H1 (cell line): ENCODE results near the gene ZNF536. TPM values are rescaled to one million over a fixed set of nuclear protein-coding genes. Genes with fewer than 3 reads are reported as not detected.

Source experiments
- CTCF ChIA-PET: fragments of 300-600 bp; sonication (Branson Sonifier 250); formaldehyde crosslinking; loops from one replicate; lab custom pipeline; 2021; ENCODE audit not compliant: partially characterized antibody; lab: Charles Lee
- POLR2A ChIA-PET: fragments of 300-600 bp; sonication (Branson Sonifier 250); formaldehyde crosslinking; loops from one replicate; lab custom pipeline; 2021; ENCODE audit warnings: inconsistent platforms; ENCODE audit not compliant: partially characterized antibody; lab: Charles Lee
- DNase-seq, 2 experiments: peaks; one replicate each; pipeline versions ENCODE4 v3.0.0 to v3.0.0-alpha.2; 2010 to 2022; ENCODE audit warnings: low spot score in 2 of 2, low read depth in 1 of 2, mixed read lengths in 1 of 2
- FAIRE-seq: peaks from 2 replicates; lab custom pipeline; 2011; peaks lifted over from hg19 to GRCh38; lab: Jason Lieb, UNC
- H2AFZ ChIP-seq: 2 replicates; pipeline ENCODE4 v1.8.1; 2012; ENCODE audit warnings: low read length, inconsistent platforms
- H2AK5ac ChIP-seq: 2 replicates; pipeline ENCODE4 v1.6.1; 2013; ENCODE audit warnings: low read depth, low read length
- H2BK120ac ChIP-seq: replicated peaks from 2 replicates; pipeline ENCODE3; 2013; ENCODE audit warnings: low read depth, low read length, inconsistent platforms
- H2BK12ac ChIP-seq: 2 replicates; pipeline ENCODE4 v1.6.1; 2013; ENCODE audit warnings: low read depth, low read length
- H2BK15ac ChIP-seq: 2 replicates; pipeline ENCODE4 v1.6.1; 2013; ENCODE audit warnings: low read length
- H2BK20ac ChIP-seq: 2 replicates; pipeline ENCODE4 v1.6.1; 2013; ENCODE audit warnings: low read length
- H2BK5ac ChIP-seq: 2 replicates; pipeline ENCODE4 v1.6.1; 2013; ENCODE audit warnings: low read depth, low read length
- H3K14ac ChIP-seq: 2 replicates; pipeline ENCODE4 v1.6.1; 2013; ENCODE audit warnings: inconsistent platforms; ENCODE audit not compliant: insufficient read length
- H3K18ac ChIP-seq: 2 replicates; pipeline ENCODE4 v1.6.1; 2013; ENCODE audit warnings: low read length; ENCODE audit errors: extremely low read depth
- H3K23ac ChIP-seq: 2 replicates; pipeline ENCODE4 v1.6.1; 2013; ENCODE audit warnings: inconsistent platforms; ENCODE audit not compliant: insufficient read length
- H3K23me2 ChIP-seq: 2 replicates; pipeline ENCODE4 v1.6.1; 2013; ENCODE audit warnings: low read depth, low read length
- H3K27ac ChIP-seq: 2 replicates; pipeline ENCODE4 v1.6.1; 2011; ENCODE audit warnings: low read depth, low read length, inconsistent platforms
- H3K27me3 ChIP-seq, 4 experiments: replicated peaks in 1 of 4; 1 replicate in 1 of 4; 2 replicates in 3 of 4; pipeline versions ENCODE4 v1.6.1 to v1.8.1; 2011 to 2013; ENCODE audit warnings: low read length in 3 of 4, mild to moderate bottlenecking in 3 of 4, inconsistent platforms in 2 of 4, mixed read lengths in 2 of 4, moderate library complexity in 1 of 4; ENCODE audit not compliant: control insufficient read depth in 3 of 4, insufficient read depth in 3 of 4; ENCODE audit errors: extremely low read depth in 1 of 4
- H3K36me3 ChIP-seq, 4 experiments: 2 replicates each; pipeline versions ENCODE4 v1.6.1 to v1.8.1; 2011 to 2013; ENCODE audit warnings: mild to moderate bottlenecking in 4 of 4, low read length in 3 of 4, moderate library complexity in 2 of 4, control low read depth in 1 of 4, inconsistent platforms in 1 of 4; ENCODE audit not compliant: insufficient read depth in 4 of 4, control insufficient read depth in 2 of 4
- H3K4ac ChIP-seq: replicated peaks from 2 replicates; pipeline ENCODE3; 2013; ENCODE audit warnings: low read length, low read depth, mixed read lengths, inconsistent platforms; ENCODE audit not compliant: insufficient read length
- H3K4me1 ChIP-seq, 4 experiments: replicated peaks in 1 of 4; 1 replicate in 1 of 4; 2 replicates in 3 of 4; pipeline versions ENCODE4 v1.6.1 to v1.8.1; 2011 to 2013; ENCODE audit warnings: low read length in 3 of 4, inconsistent platforms in 2 of 4, mixed read lengths in 1 of 4; ENCODE audit not compliant: insufficient read depth in 4 of 4, control insufficient read depth in 3 of 4
- H3K4me2 ChIP-seq, 2 experiments: 2 replicates each; pipeline versions ENCODE4 v1.6.1 to v1.8.1; 2011 to 2013; ENCODE audit warnings: low read depth in 2 of 2, low read length in 2 of 2, control low read depth in 1 of 2, inconsistent platforms in 1 of 2, mild to moderate bottlenecking in 1 of 2; ENCODE audit not compliant: insufficient read depth in 1 of 2
- H3K4me3 ChIP-seq, 4 experiments: fragments of 200-600, 300-600 bp in 1 of 4; sonication (generic), shearing (Covaris generic), sonication (Bioruptor Twin) in 1 of 4; 2 replicates each; pipeline versions ENCODE4 v1.5.1 to v1.8.1; 2011 to 2016; ENCODE audit warnings: low read length in 4 of 4, low read depth in 3 of 4, control low read depth in 2 of 4, inconsistent platforms in 2 of 4, mild to moderate bottlenecking in 2 of 4, mixed read lengths in 1 of 4, moderate library complexity in 1 of 4; ENCODE audit not compliant: insufficient read depth in 2 of 4; ENCODE audit errors: extremely low read depth in 1 of 4
- H3K56ac ChIP-seq: replicated peaks from 2 replicates; pipeline ENCODE3; 2013; ENCODE audit warnings: low read depth, mild to moderate bottlenecking, mixed read lengths, low read length, inconsistent platforms; ENCODE audit not compliant: insufficient read length
- H3K79me1 ChIP-seq: 2 replicates; pipeline ENCODE4 v1.6.1; 2013; ENCODE audit warnings: low read depth, low read length, control low read depth
- H3K79me2 ChIP-seq, 2 experiments: 2 replicates each; pipeline versions ENCODE4 v1.6.1 to v1.8.1; 2012 to 2013; ENCODE audit warnings: low read length in 2 of 2, mild to moderate bottlenecking in 2 of 2, inconsistent platforms in 1 of 2; ENCODE audit not compliant: insufficient read depth in 2 of 2, control insufficient read depth in 1 of 2
- H3K9ac ChIP-seq, 4 experiments: replicated peaks in 1 of 4; 1 replicate in 1 of 4; 2 replicates in 3 of 4; pipeline versions ENCODE4 v1.6.1 to v1.8.1; 2011 to 2013; ENCODE audit warnings: low read depth in 3 of 4, low read length in 3 of 4, control low read depth in 2 of 4, mild to moderate bottlenecking in 2 of 4, moderate library complexity in 2 of 4, inconsistent platforms in 1 of 4; ENCODE audit errors: extremely low read depth in 1 of 4
- H3K9me3 ChIP-seq, 2 experiments: 2 replicates each; pipeline versions ENCODE4 v1.6.1 to v1.8.1; 2012 to 2013; ENCODE audit warnings: mild to moderate bottlenecking in 2 of 2, moderate library complexity in 2 of 2, control low read depth in 1 of 2, inconsistent platforms in 1 of 2, low read depth in 1 of 2, low read length in 1 of 2, mixed read lengths in 1 of 2; ENCODE audit not compliant: insufficient read depth in 2 of 2
- H4K20me1 ChIP-seq, 2 experiments: replicated peaks in 1 of 2; 2 replicates each; pipeline versions ENCODE3 to v1.8.1; 2011 to 2013; ENCODE audit warnings: inconsistent platforms in 2 of 2, low read length in 2 of 2, mild to moderate bottlenecking in 1 of 2; ENCODE audit not compliant: insufficient read depth in 2 of 2, control insufficient read depth in 1 of 2
- H4K5ac ChIP-seq: 2 replicates; pipeline ENCODE4 v1.6.1; 2013; ENCODE audit warnings: low read length, low read depth, mixed read lengths, inconsistent platforms; ENCODE audit not compliant: insufficient read length
- H4K8ac ChIP-seq: 2 replicates; pipeline ENCODE4 v1.8.0; 2013; ENCODE audit warnings: mild to moderate bottlenecking, moderate library complexity, low read length, inconsistent platforms; ENCODE audit not compliant: insufficient read depth; ENCODE audit errors: extremely low read depth
- H4K91ac ChIP-seq: replicated peaks from 2 replicates; pipeline ENCODE3; 2013; ENCODE audit warnings: low read length, mixed read lengths, inconsistent platforms; ENCODE audit not compliant: insufficient read length
- SIN3A ChIP-seq, 2 experiments: IDR thresholded peaks in 1 of 2; conservative IDR thresholded peaks in 1 of 2; 2 replicates each; pipeline ENCODE4 v1.6.1; 2011 to 2012; ENCODE audit warnings: low read length in 2 of 2, improper control_type of control experiment in 1 of 2, low read depth in 1 of 2, mild to moderate bottlenecking in 1 of 2
- SIRT6 ChIP-seq: IDR thresholded peaks from one replicate; pipeline ENCODE4 v1.7.1; 2012; ENCODE audit warnings: low read length, inconsistent platforms
- ZNF274 ChIP-seq: IDR thresholded peaks from 2 replicates; pipeline ENCODE4 v1.7.0; 2012; ENCODE audit warnings: low read length, borderline replicate concordance; ENCODE audit errors: extremely low read depth
- WGBS, 2 experiments: shearing (Covaris generic) in 1 of 2; methylation state at CpG; one replicate each; pipeline versions ENCODE4 v1.1.6 to v1.1.7; 2013 to 2015; ENCODE audit warnings: low lambda C conversion rate in 2 of 2, mixed read lengths in 2 of 2, inconsistent platforms in 1 of 2, low coverage in 1 of 2, missing lambda C conversion rate in 1 of 2; ENCODE audit not compliant: insufficient replicate concordance in 2 of 2, insufficient coverage in 1 of 2, insufficient read length in 1 of 2; ENCODE audit errors: extremely low coverage in 1 of 2, missing lambda C conversion rate in 1 of 2; 5-methylcytosine and 5-hydroxymethylcytosine counted together
- polyA plus RNA-seq, 7 experiments: library from polyadenylated mRNA; depleted of rRNA in 3 of 7; stranded (reverse) in 5 of 7; unstranded in 2 of 7; fragments of >200 nt in 5 of 7; fragments of 200-250 nt in 2 of 7; gene quantifications; 1 replicate in 5 of 7; 2 replicates in 1 of 7; 4 replicates in 1 of 7; pipeline versions ENCODE4 v1.2.1 to v1.2.3, GENCODE V29; 2011 to 2013; ENCODE audit warnings: missing spikeins in 2 of 7, mixed read lengths in 2 of 7
- total RNA-seq: library from RNA; stranded (reverse); fragmentation: NEBNext Ultra II Directional; extraction: Animal tissue kit (Norgen Biotek cat#: 25700); gene quantifications from 2 replicates; pipeline ENCODE4 v1.2.1, GENCODE V29; 2021

ZNF536 gene
- total and polyA plus RNA-seq, 2 of the 8 experiments (the other 6 are each of a cell fraction or from before 2014, with no cell fraction given): 0.09 to 0.11 TPM

DNA sequence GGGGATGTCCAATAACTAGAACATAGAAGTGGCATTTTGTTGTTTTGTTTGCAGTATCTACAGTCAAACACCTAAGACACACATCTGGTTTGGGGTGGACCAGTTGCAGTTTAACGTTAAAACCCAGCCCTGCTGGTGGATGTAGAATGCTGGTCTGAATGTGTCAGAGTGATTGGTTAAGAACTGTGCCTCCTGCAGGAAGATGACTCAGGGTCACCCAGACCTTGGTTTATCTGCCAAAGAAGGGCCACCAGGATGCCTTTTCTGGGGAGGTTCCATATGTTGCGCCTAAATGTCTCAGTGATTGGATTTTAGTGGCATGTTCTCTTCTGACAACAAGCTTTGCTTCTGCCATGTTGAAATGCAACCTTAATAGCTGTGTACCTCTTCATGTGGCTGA is 23.1 kb downstream of the ZNF536 start:
- H2BK120ac ChIP-seq: no peak overlapping the region
- H4K91ac ChIP-seq: no peak overlapping the region
- no peak overlapping the region for H2BK12ac ChIP-seq
- DNase-seq (no peak), FAIRE-seq (no peak)
- H3K4ac ChIP-seq: no peak overlapping the region
- H4K8ac ChIP-seq: no peak overlapping the region
- no peak overlapping the region for H3K9ac ChIP-seq
- no peak overlapping the region for H2BK20ac ChIP-seq
- no peak overlapping the region for H2BK5ac ChIP-seq
- H3K23ac ChIP-seq: no peak overlapping the region
- no peaks in the 10 kb centered on the region for H3K36me3 ChIP-seq
- peaks cover 0 to 11% (median 1%) of the 10 kb centered on the region in 4 experiments; a peak in 2 of 7 replicates for H3K27me3 ChIP-seq
- no peak overlapping the region for H2BK15ac ChIP-seq
- H4K5ac ChIP-seq: no peak overlapping the region
- no peaks in the 10 kb centered on the region for H3K23me2 ChIP-seq
- no peak overlapping the region for H3K4me2 ChIP-seq
- no peak overlapping the region for H2AK5ac ChIP-seq
- H3K56ac ChIP-seq: no peak overlapping the region
- no peak overlapping the region for H3K14ac ChIP-seq
- H3K18ac ChIP-seq: no peak overlapping the region
- 79% methylated on average over 2 of the region's 2 CpGs; no CpG with 5 or more reads in 1 of the 2 experiments for WGBS, 2 experiments
- ChIA-PET CTCF (interaction anchor here (1.4 to 1.5 kb wide), 2 partner anchors 10 to 117 kb away, joined by 3 to 4 read pairs; no protein-coding TSS in a partner anchor), POLR2A (no interaction called here)
- H3K4me3 ChIP-seq: no peak overlapping the region
- no peak overlapping the region for H2AFZ ChIP-seq
- H3K79me1 ChIP-seq: no peaks in the 10 kb centered on the region
- peaks cover 0 to 8% (median 1%) of the 10 kb centered on the region in 4 experiments; a peak in 3 of 7 replicates for H3K4me1 ChIP-seq
- H3K9me3 ChIP-seq: no peaks in the 10 kb centered on the region
- H3K79me2 ChIP-seq: no peaks in the 10 kb centered on the region
- H3K27ac ChIP-seq: no peak overlapping the region
- H4K20me1 ChIP-seq: no peaks in the 10 kb centered on the region
- no peak for TF ChIP-seq SIN3A (conservative IDR thresholded peaks at IDR 0.05 in 1 of 2, IDR thresholded peaks at IDR 0.05 in 1 of 2; ENCODE audit: low read depth in 1 of 2, low read length in 2 of 2)
- TF ChIP-seq ZNF274: no peak
- TF ChIP-seq SIRT6: no peak
